NCI-H748 treated with DMSO at 0.1 percent for 48 hours (cell line): Measurements from ENCODE around the gene NSMCE1.
"Not testable (repeated sequence)": the region's sequence is repeated elsewhere in the genome, so short reads cannot be mapped to it uniquely, and the experiment has no call there.

Source experiments
- DNase-seq: peaks from one replicate; lab custom pipeline; 2025; lab: John Stamatoyannopoulos, UW

Gene NSMCE1

GRCh38 chr16:27303256-27304100 lies 34.9 kb upstream of the NSMCE1 start:
- DNase-seq = no peak

GRCh38 chr16:27302126-27302525 lies 33.6 kb upstream of the NSMCE1 start:
- DNase-seq = no peak

- DNase-seq = no peak
Observed at GRCh38 chr16:27301236-27301861, 32.8 kb upstream of the NSMCE1 start.

GRCh38 chr16:27298132-27298531 lies 29.6 kb upstream of the NSMCE1 start:
- no peak for DNase-seq

- DNase-seq = no peak
Observed at GRCh38 chr16:27293343-27293742, 24.8 kb upstream of the NSMCE1 start.

- no peak for DNase-seq
Observed at GRCh38 chr16:27291722-27292240, 23.2 kb upstream of the NSMCE1 start.

GRCh38 chr16:27291106-27291505 lies 22.5 kb upstream of the NSMCE1 start:
- DNase-seq = no peak

- DNase-seq = no peak
Observed at GRCh38 chr16:27290562-27290961, 22.0 kb upstream of the NSMCE1 start.

GRCh38 chr16:27289669-27290068 lies 21.1 kb upstream of the NSMCE1 start:
- DNase-seq = no peak

GRCh38 chr16:27288313-27288712 lies 19.7 kb upstream of the NSMCE1 start:
- DNase-seq = not testable (repeated sequence)

GRCh38 chr16:27287887-27288286 lies 19.3 kb upstream of the NSMCE1 start:
- no peak for DNase-seq

GRCh38 chr16:27287051-27287811 lies 18.7 kb upstream of the NSMCE1 start:
- no peak for DNase-seq

GRCh38 chr16:27286451-27286850 lies 17.9 kb upstream of the NSMCE1 start:
- no peak for DNase-seq

- no peak for DNase-seq
Observed at GRCh38 chr16:27285676-27286196, 17.2 kb upstream of the NSMCE1 start.

GRCh38 chr16:27284865-27285675 lies 16.5 kb upstream of the NSMCE1 start:
- DNase-seq = no peak

GRCh38 chr16:27281243-27281642 lies 12.7 kb upstream of the NSMCE1 start:
- no peak for DNase-seq

GRCh38 chr16:27275394-27275793 lies 6.8 kb upstream of the NSMCE1 start:
- DNase-seq = no peak

GRCh38 chr16:27274424-27274874 lies 5.9 kb upstream of the NSMCE1 start:
- DNase-seq = not testable (repeated sequence)

- no peak for DNase-seq
Observed at GRCh38 chr16:27273670-27274423, 5.3 kb upstream of the NSMCE1 start.

GRCh38 chr16:27273330-27273669 lies 4.7 kb upstream of the NSMCE1 start:
- DNase-seq = no peak

- not testable (repeated sequence) for DNase-seq
Observed at GRCh38 chr16:27272697-27273096, 4.1 kb upstream of the NSMCE1 start.
